Cardiac muscle cell (in vitro differentiated cells and primary cell): ENCODE data around the gene CBARP. TPM values are rescaled to one million over a fixed set of nuclear protein-coding genes. Genes with fewer than 3 reads are reported as not detected.

Experiments
- DNase-seq, 2 donors: peaks; one replicate each; pipeline versions ENCODE4 v3.0.0 to v3.0.0-alpha.2; 2010 to 2017; ENCODE audit warnings: low read depth in 1 of 2, low spot score in 1 of 2
- H3K27ac ChIP-seq: fragments of 200-600 bp; sonication (generic); 2 replicates; pipeline ENCODE4 v1.5.1; 2016
- H3K27me3 ChIP-seq: fragments of 200-600 bp; sonication (generic); 2 replicates; pipeline ENCODE4 v1.6.0; 2016; ENCODE audit warnings: control low read depth
- H3K36me3 ChIP-seq: fragments of 200-600 bp; sonication (generic); 2 replicates; pipeline ENCODE4 v1.5.1; 2016; ENCODE audit warnings: control low read depth
- H3K4me1 ChIP-seq: fragments of 200-600 bp; sonication (generic); 2 replicates; pipeline ENCODE4 v1.8.1; 2017; ENCODE audit warnings: low read depth, mild to moderate bottlenecking, mixed run types
- H3K4me3 ChIP-seq: fragments of 200-600 bp; sonication (generic); 2 replicates; pipeline ENCODE4 v1.5.1; 2016; ENCODE audit warnings: mild to moderate bottlenecking
- H3K9me3 ChIP-seq: fragments of 200-600 bp; sonication (generic); 2 replicates; pipeline ENCODE4 v1.5.1; 2017; ENCODE audit warnings: low read depth, mild to moderate bottlenecking, control low read depth
- polyA plus RNA-seq: library from polyadenylated mRNA; unstranded; fragments of >200 nt; fragmentation: Nextera tagmentation; extraction: Ambion mirVana; gene quantifications from 2 replicates; pipeline ENCODE4 v1.2.1, GENCODE V29; 2016
- total RNA-seq: library from RNA; depleted of rRNA; stranded (reverse); fragments of >200 nt; gene quantifications from 2 replicates; pipeline ENCODE4 v1.2.3, GENCODE V29; 2016
- TF ChIP-seq, protein P1 (sequence below): IDR thresholded peaks from 2 replicates; pipeline ENCODE4 v1.5.1; 2012; ENCODE audit warnings: low read depth, mild to moderate bottlenecking, low read length

The CBARP gene
- total and polyA plus RNA-seq, 2 experiments from 2014 or later: 22.1 to 29.1 TPM

- Histone ChIP-seq H3K4me1 (peaks cover 40% of the 10 kb centered on the region), H3K36me3 (peaks cover 5% of the 10 kb centered on the region), H3K4me3 (no peak overlapping the region), H3K27ac (peak overlapping the region; percentile 52), H3K27me3 (no peaks in the 10 kb centered on the region), H3K9me3 (no peaks in the 10 kb centered on the region)
- TF ChIP-seq, protein P1, sequence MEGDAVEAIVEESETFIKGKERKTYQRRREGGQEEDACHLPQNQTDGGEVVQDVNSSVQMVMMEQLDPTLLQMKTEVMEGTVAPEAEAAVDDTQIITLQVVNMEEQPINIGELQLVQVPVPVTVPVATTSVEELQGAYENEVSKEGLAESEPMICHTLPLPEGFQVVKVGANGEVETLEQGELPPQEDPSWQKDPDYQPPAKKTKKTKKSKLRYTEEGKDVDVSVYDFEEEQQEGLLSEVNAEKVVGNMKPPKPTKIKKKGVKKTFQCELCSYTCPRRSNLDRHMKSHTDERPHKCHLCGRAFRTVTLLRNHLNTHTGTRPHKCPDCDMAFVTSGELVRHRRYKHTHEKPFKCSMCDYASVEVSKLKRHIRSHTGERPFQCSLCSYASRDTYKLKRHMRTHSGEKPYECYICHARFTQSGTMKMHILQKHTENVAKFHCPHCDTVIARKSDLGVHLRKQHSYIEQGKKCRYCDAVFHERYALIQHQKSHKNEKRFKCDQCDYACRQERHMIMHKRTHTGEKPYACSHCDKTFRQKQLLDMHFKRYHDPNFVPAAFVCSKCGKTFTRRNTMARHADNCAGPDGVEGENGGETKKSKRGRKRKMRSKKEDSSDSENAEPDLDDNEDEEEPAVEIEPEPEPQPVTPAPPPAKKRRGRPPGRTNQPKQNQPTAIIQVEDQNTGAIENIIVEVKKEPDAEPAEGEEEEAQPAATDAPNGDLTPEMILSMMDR: no peak
- no peak for DNase-seq
Measured at GRCh38 chr19:1262623-1263123, 24.9 kb upstream of the CBARP start.

- peak overlapping the region; percentile 43 for H3K4me3 ChIP-seq
- peaks cover 9% of the 10 kb centered on the region for H3K36me3 ChIP-seq
- TF ChIP-seq, protein P1: peak; percentile 1
- H3K27ac ChIP-seq: peak overlapping the region; percentile 52
- H3K9me3 ChIP-seq: no peaks in the 10 kb centered on the region
- peaks cover 34% of the 10 kb centered on the region for H3K4me1 ChIP-seq
- DNase-seq: peak in 1 of 2 donors; percentile 41
- no peaks in the 10 kb centered on the region for H3K27me3 ChIP-seq
Measured at GRCh38 chr19:1261798-1262622, 24.2 kb upstream of the CBARP start.

- H3K36me3 ChIP-seq: peaks cover 15% of the 10 kb centered on the region
- H3K27ac ChIP-seq: peak overlapping the region; percentile 52
- no peaks in the 10 kb centered on the region for H3K27me3 ChIP-seq
- TF ChIP-seq, protein P1: peak; percentile 10
- no peak for DNase-seq
- H3K4me3 ChIP-seq: peak overlapping the region; percentile 43
- no peaks in the 10 kb centered on the region for H3K9me3 ChIP-seq
- peaks cover 34% of the 10 kb centered on the region for H3K4me1 ChIP-seq
Measured at GRCh38 chr19:1261538-1261797, 23.7 kb upstream of the CBARP start.

GRCh38 chr19:1260749-1261537, 23.1 kb upstream of the CBARP start:
- Histone ChIP-seq H3K27ac (peak overlapping the region; percentile 52), H3K4me3 (peak overlapping the region; percentile 43), H3K36me3 (peaks cover 18% of the 10 kb centered on the region), H3K27me3 (no peaks in the 10 kb centered on the region), H3K4me1 (peaks cover 31% of the 10 kb centered on the region), H3K9me3 (no peaks in the 10 kb centered on the region)
- DNase-seq: peak; percentile 98
- TF ChIP-seq, protein P1: no peak

- DNase-seq: no peak
- Histone ChIP-seq H3K4me1 (peaks cover 23% of the 10 kb centered on the region), H3K27me3 (no peaks in the 10 kb centered on the region), H3K36me3 (peaks cover 26% of the 10 kb centered on the region), H3K27ac (peak overlapping the region; percentile 53), H3K9me3 (no peaks in the 10 kb centered on the region), H3K4me3 (peak overlapping the region; percentile 43)
- TF ChIP-seq, protein P1: no peak
Measured at GRCh38 chr19:1259876-1260748, 22.3 kb upstream of the CBARP start.
